ENCODE measurements around the gene CC2D2B.
"Not testable (repeated sequence)": the region's sequence is repeated elsewhere in the genome, so short reads cannot be mapped to it uniquely, and the experiment has no call there.

CC2D2B gene

GRCh38 chr10:95988702-95989101 lies 80.9 kb downstream of the CC2D2B start:
- H3K4me3 ChIP-seq (ENCODE audit: low read length): no peak overlapping the region
- no peaks in the 10 kb centered on the region for H3K9me3 ChIP-seq (ENCODE audit: control insufficient read depth, low read depth, low read length)
- no peaks in the 10 kb centered on the region for H3K27me3 ChIP-seq (ENCODE audit: control insufficient read depth, insufficient read depth, low read length)
- no peaks in the 10 kb centered on the region for H3K4me1 ChIP-seq (ENCODE audit: control insufficient read depth, low read depth, low read length)
- H3K36me3 ChIP-seq (ENCODE audit: control insufficient read depth, low read depth, low read length): no peaks in the 10 kb centered on the region
- no peak overlapping the region for H3K27ac ChIP-seq (ENCODE audit: low read length)
- H3K9ac ChIP-seq (ENCODE audit: low read length): no peak overlapping the region

DNA sequence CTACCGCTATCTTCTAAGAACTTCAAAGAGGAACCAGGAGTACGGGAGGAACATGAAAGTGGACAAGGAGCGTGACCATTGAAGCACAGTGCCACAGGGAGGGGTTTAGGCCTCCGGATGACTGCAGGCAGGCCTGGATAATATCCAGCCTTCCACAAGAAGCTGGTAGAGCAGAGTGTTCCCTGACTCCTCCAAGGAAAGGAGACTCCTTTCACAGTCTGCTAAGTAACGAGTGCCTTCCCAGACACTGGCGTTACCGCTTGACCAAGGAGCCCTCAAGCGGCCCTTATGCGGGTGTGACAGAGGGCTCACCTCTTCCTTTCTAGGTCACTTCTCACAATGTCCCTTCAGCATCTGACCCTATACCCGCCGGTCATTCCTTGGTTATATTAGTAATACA lies 86.6 kb downstream of the CC2D2B start:
- H3K4me3 ChIP-seq (ENCODE audit: low read length); H3K9ac ChIP-seq (ENCODE audit: low read length); H3K4me1 ChIP-seq (ENCODE audit: control insufficient read depth, low read depth, low read length); H3K9me3 ChIP-seq (ENCODE audit: control insufficient read depth, low read depth, low read length); H3K36me3 ChIP-seq (ENCODE audit: control insufficient read depth, low read depth, low read length); H3K27me3 ChIP-seq (ENCODE audit: control insufficient read depth, insufficient read depth, low read length); H3K27ac ChIP-seq (ENCODE audit: low read length): not testable (repeated sequence)

- Histone ChIP-seq H3K9ac (ENCODE audit: low read length) (no peak overlapping the region), H3K27ac (ENCODE audit: low read length) (no peak overlapping the region), H3K27me3 (ENCODE audit: control insufficient read depth, insufficient read depth, low read length) (no peaks in the 10 kb centered on the region), H3K36me3 (ENCODE audit: control insufficient read depth, low read depth, low read length) (no peaks in the 10 kb centered on the region), H3K9me3 (ENCODE audit: control insufficient read depth, low read depth, low read length) (no peaks in the 10 kb centered on the region), H3K4me3 (ENCODE audit: low read length) (no peak overlapping the region), H3K4me1 (ENCODE audit: control insufficient read depth, low read depth, low read length) (no peaks in the 10 kb centered on the region)
Observed at GRCh38 chr10:95998255-95998784, 90.5 kb downstream of the CC2D2B start.

- H3K9ac ChIP-seq (ENCODE audit: low read length): no peak overlapping the region
- no peaks in the 10 kb centered on the region for H3K27me3 ChIP-seq (ENCODE audit: control insufficient read depth, insufficient read depth, low read length)
- H3K27ac ChIP-seq (ENCODE audit: low read length): no peak overlapping the region
- no peaks in the 10 kb centered on the region for H3K4me1 ChIP-seq (ENCODE audit: control insufficient read depth, low read depth, low read length)
- no peaks in the 10 kb centered on the region for H3K9me3 ChIP-seq (ENCODE audit: control insufficient read depth, low read depth, low read length)
- H3K36me3 ChIP-seq (ENCODE audit: control insufficient read depth, low read depth, low read length): no peaks in the 10 kb centered on the region
- H3K4me3 ChIP-seq (ENCODE audit: low read length): no peak overlapping the region
Observed at GRCh38 chr10:96013956-96014355, 106.2 kb downstream of the CC2D2B start.

DNA sequence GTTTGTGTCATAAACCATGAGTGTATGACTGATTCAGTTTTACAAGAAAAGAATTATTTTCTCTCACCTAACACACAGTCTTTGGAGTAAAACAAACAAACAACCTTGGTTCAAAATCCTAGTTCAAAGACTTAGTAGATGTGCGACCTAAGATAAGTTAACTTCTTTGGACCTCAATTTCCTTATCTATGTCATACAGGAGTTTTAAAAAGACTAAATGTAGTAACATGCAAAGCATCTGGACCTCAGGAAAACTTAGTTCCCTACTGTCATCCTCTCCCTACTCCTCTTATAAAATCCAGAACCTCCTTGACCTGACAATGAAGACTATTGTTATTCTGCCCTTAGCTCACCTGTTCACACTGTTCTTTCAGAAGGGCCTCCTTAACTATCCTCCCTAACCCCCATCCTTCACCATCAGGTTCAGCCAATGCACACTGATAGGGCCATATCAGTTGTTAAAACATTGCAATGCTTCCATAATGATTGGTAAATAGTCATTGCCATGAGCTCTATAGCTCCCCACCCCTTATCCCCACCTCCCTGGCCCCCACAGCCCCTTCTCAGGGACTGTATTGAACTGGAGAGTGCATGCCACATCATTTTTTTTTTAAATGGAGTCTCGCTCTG lies 106.8 kb downstream of the CC2D2B start:
- Histone ChIP-seq H3K36me3 (ENCODE audit: control insufficient read depth, low read depth, low read length) (no peaks in the 10 kb centered on the region), H3K27me3 (ENCODE audit: control insufficient read depth, insufficient read depth, low read length) (no peaks in the 10 kb centered on the region), H3K4me3 (ENCODE audit: low read length) (no peak overlapping the region), H3K9me3 (ENCODE audit: control insufficient read depth, low read depth, low read length) (no peaks in the 10 kb centered on the region), H3K27ac (ENCODE audit: low read length) (no peak overlapping the region), H3K4me1 (ENCODE audit: control insufficient read depth, low read depth, low read length) (no peaks in the 10 kb centered on the region), H3K9ac (ENCODE audit: low read length) (no peak overlapping the region)

DNA sequence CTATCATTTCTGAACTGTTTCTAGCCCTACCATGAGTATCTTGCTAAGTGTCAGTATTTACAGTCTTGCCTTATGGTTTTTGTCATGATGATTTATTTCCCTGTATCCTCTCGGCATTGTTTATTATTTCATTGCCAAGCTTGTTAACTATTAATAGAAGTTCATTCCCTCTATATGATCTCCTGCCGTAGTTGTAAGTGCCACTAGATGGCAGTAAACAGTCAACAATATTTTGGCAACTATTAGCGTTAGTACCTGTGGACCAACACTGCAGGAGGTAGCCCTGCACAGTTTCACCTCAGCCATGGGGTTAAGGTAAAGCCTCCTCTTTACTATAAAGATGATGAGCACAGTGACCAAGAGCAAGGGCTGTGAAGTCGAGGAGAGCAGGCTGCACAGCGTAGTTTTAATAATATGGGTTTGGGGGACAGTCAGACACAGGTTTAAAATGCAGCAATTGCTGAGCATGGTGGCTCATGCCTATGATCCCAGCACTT lies 109.5 kb downstream of the CC2D2B start:
- Histone ChIP-seq H3K36me3 (ENCODE audit: control insufficient read depth, low read depth, low read length) (no peaks in the 10 kb centered on the region), H3K27me3 (ENCODE audit: control insufficient read depth, insufficient read depth, low read length) (no peaks in the 10 kb centered on the region), H3K27ac (ENCODE audit: low read length) (no peak overlapping the region), H3K4me1 (ENCODE audit: control insufficient read depth, low read depth, low read length) (no peaks in the 10 kb centered on the region), H3K9ac (ENCODE audit: low read length) (no peak overlapping the region), H3K4me3 (ENCODE audit: low read length) (no peak overlapping the region), H3K9me3 (ENCODE audit: control insufficient read depth, low read depth, low read length) (no peaks in the 10 kb centered on the region)

GRCh38 chr10:96021332-96021731 lies 113.6 kb downstream of the CC2D2B start:
- Histone ChIP-seq H3K4me3 (ENCODE audit: low read length) (no peak overlapping the region), H3K4me1 (ENCODE audit: control insufficient read depth, low read depth, low read length) (no peaks in the 10 kb centered on the region), H3K27ac (ENCODE audit: low read length) (no peak overlapping the region), H3K9me3 (ENCODE audit: control insufficient read depth, low read depth, low read length) (no peaks in the 10 kb centered on the region), H3K9ac (ENCODE audit: low read length) (no peak overlapping the region), H3K36me3 (ENCODE audit: control insufficient read depth, low read depth, low read length) (no peaks in the 10 kb centered on the region), H3K27me3 (ENCODE audit: control insufficient read depth, insufficient read depth, low read length) (no peaks in the 10 kb centered on the region)

- Histone ChIP-seq H3K9me3 (ENCODE audit: control insufficient read depth, low read depth, low read length) (no peaks in the 10 kb centered on the region), H3K27ac (ENCODE audit: low read length) (no peak overlapping the region), H3K9ac (ENCODE audit: low read length) (no peak overlapping the region), H3K36me3 (ENCODE audit: control insufficient read depth, low read depth, low read length) (no peaks in the 10 kb centered on the region), H3K27me3 (ENCODE audit: control insufficient read depth, insufficient read depth, low read length) (no peaks in the 10 kb centered on the region), H3K4me1 (ENCODE audit: control insufficient read depth, low read depth, low read length) (no peaks in the 10 kb centered on the region), H3K4me3 (ENCODE audit: low read length) (no peak overlapping the region)
Observed at GRCh38 chr10:96022739-96023138, 115.0 kb downstream of the CC2D2B start.

DNA sequence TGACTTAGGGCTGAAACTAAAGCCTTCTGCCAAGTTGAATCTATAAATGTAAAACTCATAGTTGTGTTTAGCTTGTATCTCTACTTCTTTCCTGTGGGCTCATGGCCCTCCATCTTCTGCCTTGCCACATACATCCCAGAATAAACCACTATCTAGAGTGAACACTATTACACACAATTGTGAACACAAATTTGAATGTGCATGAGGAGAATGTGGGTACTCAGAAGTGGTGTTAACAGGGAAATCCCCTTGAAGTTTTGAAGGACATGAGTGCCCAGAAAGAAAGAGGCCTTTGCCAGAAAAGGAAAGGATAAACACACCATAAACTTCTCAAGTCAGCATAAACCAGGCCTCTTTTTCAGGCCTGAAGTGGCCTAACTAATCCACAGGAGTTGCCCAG lies 115.4 kb downstream of the CC2D2B start:
- no peak overlapping the region for H3K4me3 ChIP-seq (ENCODE audit: low read length)
- H3K9ac ChIP-seq (ENCODE audit: low read length): no peak overlapping the region
- H3K27me3 ChIP-seq (ENCODE audit: control insufficient read depth, insufficient read depth, low read length): no peaks in the 10 kb centered on the region
- H3K9me3 ChIP-seq (ENCODE audit: control insufficient read depth, low read depth, low read length): no peaks in the 10 kb centered on the region
- H3K36me3 ChIP-seq (ENCODE audit: control insufficient read depth, low read depth, low read length): no peaks in the 10 kb centered on the region
- H3K27ac ChIP-seq (ENCODE audit: low read length): no peak overlapping the region
- no peaks in the 10 kb centered on the region for H3K4me1 ChIP-seq (ENCODE audit: control insufficient read depth, low read depth, low read length)

DNA sequence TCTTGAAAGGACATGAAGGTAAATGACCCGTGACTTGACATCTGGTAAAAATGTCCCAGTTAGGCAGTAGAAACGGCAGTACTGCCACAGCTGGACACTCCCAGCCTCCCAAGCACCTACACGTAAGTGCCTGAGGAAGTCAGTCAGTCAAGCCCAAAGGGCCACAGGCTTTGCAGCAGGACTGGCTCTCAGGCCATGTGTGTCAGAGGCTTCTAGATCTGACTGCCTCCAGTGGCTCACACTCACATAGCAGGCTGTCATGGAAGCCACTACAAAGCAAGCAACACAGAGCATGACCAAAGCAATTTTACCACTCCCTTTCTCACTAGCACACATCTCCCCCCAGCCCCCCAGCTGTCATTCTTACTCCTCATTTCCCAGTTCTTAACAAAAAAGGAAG lies 117.8 kb downstream of the CC2D2B start:
- no peak overlapping the region for H3K27ac ChIP-seq (ENCODE audit: low read length)
- no peaks in the 10 kb centered on the region for H3K27me3 ChIP-seq (ENCODE audit: control insufficient read depth, insufficient read depth, low read length)
- H3K36me3 ChIP-seq (ENCODE audit: control insufficient read depth, low read depth, low read length): no peaks in the 10 kb centered on the region
- no peak overlapping the region for H3K4me3 ChIP-seq (ENCODE audit: low read length)
- H3K9ac ChIP-seq (ENCODE audit: low read length): no peak overlapping the region
- no peaks in the 10 kb centered on the region for H3K4me1 ChIP-seq (ENCODE audit: control insufficient read depth, low read depth, low read length)
- H3K9me3 ChIP-seq (ENCODE audit: control insufficient read depth, low read depth, low read length): no peaks in the 10 kb centered on the region

GRCh38 chr10:96034625-96035024 lies 126.8 kb downstream of the CC2D2B start:
- H3K9me3 ChIP-seq (ENCODE audit: control insufficient read depth, low read depth, low read length): no peaks in the 10 kb centered on the region
- H3K27me3 ChIP-seq (ENCODE audit: control insufficient read depth, insufficient read depth, low read length): no peaks in the 10 kb centered on the region
- H3K36me3 ChIP-seq (ENCODE audit: control insufficient read depth, low read depth, low read length): no peaks in the 10 kb centered on the region
- H3K27ac ChIP-seq (ENCODE audit: low read length): no peak overlapping the region
- no peak overlapping the region for H3K4me3 ChIP-seq (ENCODE audit: low read length)
- no peak overlapping the region for H3K9ac ChIP-seq (ENCODE audit: low read length)
- H3K4me1 ChIP-seq (ENCODE audit: control insufficient read depth, low read depth, low read length): no peaks in the 10 kb centered on the region

All from iPS-18a (cell line).